Neural cell (in vitro differentiated cells): ENCODE data around the gene WFS1. TPM values are rescaled to one million over a fixed set of nuclear protein-coding genes. Genes with fewer than 3 reads are reported as not detected.

Experiments used
- H2AFZ ChIP-seq: fragments of 200-600, 300-800 bp; sonication (generic), shearing (Covaris generic); 2 replicates; pipeline ENCODE4 v1.6.0; 2014; ENCODE audit warnings: low read depth, mild to moderate bottlenecking, antibody characterized with exemption, low read length, moderate library complexity
- H3F3A ChIP-seq: fragments of 200-600 bp; shearing (Covaris generic); 2 replicates; pipeline ENCODE4 v1.6.1; 2016; ENCODE audit warnings: mild to moderate bottlenecking, moderate library complexity, mixed read lengths, antibody characterized with exemption, low read length; ENCODE audit not compliant: insufficient read depth, poor library complexity, severe bottlenecking
- H3K27ac ChIP-seq: fragments of 200-600, 300-800 bp; sonication (generic), shearing (Covaris generic); 2 replicates; pipeline ENCODE4 v1.5.1; 2014; ENCODE audit warnings: mild to moderate bottlenecking, low read length, moderate library complexity
- H3K27me3 ChIP-seq: fragments of 300-800, 200-600 bp; sonication (generic), shearing (Covaris generic); 2 replicates; pipeline ENCODE4 v1.6.0; 2014; ENCODE audit warnings: mild to moderate bottlenecking, low read depth, low read length, moderate library complexity; ENCODE audit not compliant: insufficient read depth
- H3K36me3 ChIP-seq: fragments of 300-800, 200-600 bp; sonication (generic), shearing (Covaris generic); 2 replicates; pipeline ENCODE4 v1.5.1; 2014; ENCODE audit warnings: mild to moderate bottlenecking, antibody characterized with exemption, low read length, moderate library complexity; ENCODE audit not compliant: insufficient read depth
- H3K4me2 ChIP-seq: fragments of 300-800, 200-600 bp; sonication (generic), shearing (Covaris generic); 2 replicates; pipeline ENCODE4 v1.6.0; 2014; ENCODE audit warnings: mild to moderate bottlenecking, low read length
- H3K4me3 ChIP-seq: fragments of 300-800, 200-600 bp; sonication (generic), shearing (Covaris generic); 2 replicates; pipeline ENCODE4 v1.5.1; 2014; ENCODE audit warnings: mild to moderate bottlenecking, low read length, moderate library complexity
- H3K79me2 ChIP-seq: fragments of 200-600 bp; shearing (Covaris generic); replicated peaks from 2 replicates; pipeline ENCODE4 v1.6.0; 2014; ENCODE audit warnings: mild to moderate bottlenecking, low read length, moderate library complexity; ENCODE audit not compliant: insufficient read depth
- H3K9ac ChIP-seq: fragments of 300-800, 200-600 bp; sonication (generic), shearing (Covaris generic); 2 replicates; pipeline ENCODE4 v1.6.1; 2016; ENCODE audit warnings: mild to moderate bottlenecking, low read length, mixed read lengths
- H3K9me2 ChIP-seq: fragments of 200-600 bp; shearing (Covaris generic); 2 replicates; pipeline ENCODE4 v1.6.1; 2016; ENCODE audit warnings: mild to moderate bottlenecking, low read length, mixed read lengths; ENCODE audit not compliant: insufficient read depth
- H3K9me3 ChIP-seq: fragments of 200-600, 300-800 bp; sonication (generic), shearing (Covaris generic); 2 replicates; pipeline ENCODE4 v1.6.1; 2016; ENCODE audit warnings: mild to moderate bottlenecking, mixed run types, low read length, moderate library complexity, mixed read lengths
- H4K20me1 ChIP-seq: fragments of 200-600 bp; shearing (Covaris generic); 2 replicates; pipeline ENCODE4 v1.6.1; 2016; ENCODE audit warnings: mild to moderate bottlenecking, mixed run types; ENCODE audit not compliant: insufficient read depth
- CTCF ChIP-seq: fragments of 450-650 bp; IDR thresholded peaks from 2 replicates; pipeline ENCODE4 v1.5.1; 2014; ENCODE audit warnings: antibody characterized with exemption, mild to moderate bottlenecking, moderate library complexity; ENCODE audit not compliant: poor library complexity, severe bottlenecking
- EP300 ChIP-seq: fragments of 450-650 bp; conservative IDR thresholded peaks from 2 replicates; pipeline ENCODE4 v1.6.1; 2014; ENCODE audit warnings: antibody characterized with exemption, mild to moderate bottlenecking, moderate library complexity; ENCODE audit not compliant: poor library complexity, severe bottlenecking
- EZH2 ChIP-seq: fragments of 200-600, 300-800 bp; shearing (Covaris generic), sonication (generic); IDR thresholded peaks from 2 replicates; pipeline ENCODE4 v1.6.1; 2014; ENCODE audit warnings: antibody characterized with exemption, low read length, borderline replicate concordance, mild to moderate bottlenecking; ENCODE audit not compliant: insufficient read depth, poor library complexity, severe bottlenecking
- MXI1 ChIP-seq: fragments of 450-650 bp; conservative IDR thresholded peaks from 2 replicates; pipeline ENCODE4 v1.6.1; 2014; ENCODE audit warnings: antibody characterized with exemption, mild to moderate bottlenecking; ENCODE audit not compliant: poor library complexity, severe bottlenecking
- POLR2AphosphoS5 ChIP-seq: IDR thresholded peaks from 2 replicates; pipeline ENCODE4 v1.6.1; 2012
- RAD21 ChIP-seq: fragments of 450-650 bp; conservative IDR thresholded peaks from 2 replicates; pipeline ENCODE4 v1.6.1; 2014; ENCODE audit warnings: antibody characterized with exemption, mild to moderate bottlenecking, moderate library complexity
- SMC3 ChIP-seq: fragments of 450-650 bp; conservative IDR thresholded peaks from 2 replicates; pipeline ENCODE4 v1.6.1; 2014; ENCODE audit warnings: antibody characterized with exemption, mild to moderate bottlenecking, moderate library complexity; ENCODE audit not compliant: poor library complexity
- TAF1 ChIP-seq: IDR thresholded peaks from 2 replicates; pipeline ENCODE4 v1.6.1; 2012; ENCODE audit warnings: low read depth
- polyA plus RNA-seq: library from polyadenylated mRNA; depleted of rRNA; stranded (reverse); fragments of >200 nt; gene quantifications from 2 replicates; pipeline ENCODE4 v1.2.3, GENCODE V29; 2014
- TF ChIP-seq, protein P1 (sequence below): IDR thresholded peaks from 2 replicates; pipeline ENCODE4 v1.6.1; 2012; ENCODE audit warnings: borderline replicate concordance

WFS1 gene
- polyA plus RNA-seq, 1 donor from 2014 or later, result 4.5 TPM

- Histone ChIP-seq H3K27me3 (no peaks in the 10 kb centered on the region), H3F3A (no peaks in the 10 kb centered on the region), H3K79me2 (no peaks in the 10 kb centered on the region), H3K27ac (no peak overlapping the region), H3K9me3 (no peaks in the 10 kb centered on the region), H3K9me2 (no peaks in the 10 kb centered on the region), H3K36me3 (no peaks in the 10 kb centered on the region), H4K20me1 (no peaks in the 10 kb centered on the region), H2AFZ (no peak overlapping the region), H3K9ac (no peak overlapping the region), H3K4me3 (no peak overlapping the region), H3K4me2 (no peak overlapping the region)
- no peak for TF ChIP-seq TAF1
- TF ChIP-seq EP300, result no peak
- no peak for TF ChIP-seq EZH2
- no peak for TF ChIP-seq POLR2AphosphoS5
- TF ChIP-seq, protein P1, sequence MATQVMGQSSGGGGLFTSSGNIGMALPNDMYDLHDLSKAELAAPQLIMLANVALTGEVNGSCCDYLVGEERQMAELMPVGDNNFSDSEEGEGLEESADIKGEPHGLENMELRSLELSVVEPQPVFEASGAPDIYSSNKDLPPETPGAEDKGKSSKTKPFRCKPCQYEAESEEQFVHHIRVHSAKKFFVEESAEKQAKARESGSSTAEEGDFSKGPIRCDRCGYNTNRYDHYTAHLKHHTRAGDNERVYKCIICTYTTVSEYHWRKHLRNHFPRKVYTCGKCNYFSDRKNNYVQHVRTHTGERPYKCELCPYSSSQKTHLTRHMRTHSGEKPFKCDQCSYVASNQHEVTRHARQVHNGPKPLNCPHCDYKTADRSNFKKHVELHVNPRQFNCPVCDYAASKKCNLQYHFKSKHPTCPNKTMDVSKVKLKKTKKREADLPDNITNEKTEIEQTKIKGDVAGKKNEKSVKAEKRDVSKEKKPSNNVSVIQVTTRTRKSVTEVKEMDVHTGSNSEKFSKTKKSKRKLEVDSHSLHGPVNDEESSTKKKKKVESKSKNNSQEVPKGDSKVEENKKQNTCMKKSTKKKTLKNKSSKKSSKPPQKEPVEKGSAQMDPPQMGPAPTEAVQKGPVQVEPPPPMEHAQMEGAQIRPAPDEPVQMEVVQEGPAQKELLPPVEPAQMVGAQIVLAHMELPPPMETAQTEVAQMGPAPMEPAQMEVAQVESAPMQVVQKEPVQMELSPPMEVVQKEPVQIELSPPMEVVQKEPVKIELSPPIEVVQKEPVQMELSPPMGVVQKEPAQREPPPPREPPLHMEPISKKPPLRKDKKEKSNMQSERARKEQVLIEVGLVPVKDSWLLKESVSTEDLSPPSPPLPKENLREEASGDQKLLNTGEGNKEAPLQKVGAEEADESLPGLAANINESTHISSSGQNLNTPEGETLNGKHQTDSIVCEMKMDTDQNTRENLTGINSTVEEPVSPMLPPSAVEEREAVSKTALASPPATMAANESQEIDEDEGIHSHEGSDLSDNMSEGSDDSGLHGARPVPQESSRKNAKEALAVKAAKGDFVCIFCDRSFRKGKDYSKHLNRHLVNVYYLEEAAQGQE, result no peak
- TF ChIP-seq SMC3, result no peak
- TF ChIP-seq CTCF, result no peak
- TF ChIP-seq MXI1, result no peak
- TF ChIP-seq RAD21, result no peak
Observed at GRCh38 chr4:6228158-6229067, 41.2 kb upstream of the WFS1 start.

DNA sequence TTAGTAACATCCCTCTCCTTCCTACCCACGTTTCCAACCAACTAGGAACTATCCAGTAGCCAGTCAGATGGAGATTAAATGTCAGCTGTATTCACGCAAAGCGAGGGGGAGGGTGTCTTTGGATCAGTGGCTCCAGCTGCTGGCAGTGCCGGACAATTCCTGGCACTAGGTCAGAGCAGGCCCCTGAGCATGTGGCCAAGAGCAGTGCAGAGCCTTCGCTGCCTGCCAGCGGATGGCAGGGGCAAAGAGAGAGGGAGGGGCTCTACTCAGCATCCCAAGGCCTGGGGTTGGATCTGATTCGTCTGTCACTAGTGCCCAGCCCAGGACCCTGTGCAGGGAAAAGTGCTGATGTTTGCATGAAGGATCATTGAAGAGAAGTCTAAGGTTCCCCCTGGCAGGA, 40.6 kb upstream of the WFS1 start:
- H4K20me1 ChIP-seq, result no peaks in the 10 kb centered on the region
- no peak for TF ChIP-seq SMC3
- TF ChIP-seq MXI1, result no peak
- no peak for TF ChIP-seq EZH2
- TF ChIP-seq TAF1, result no peak
- no peak for TF ChIP-seq EP300
- no peak for TF ChIP-seq RAD21
- TF ChIP-seq, protein P1, result no peak
- no peak for TF ChIP-seq CTCF
- TF ChIP-seq POLR2AphosphoS5, result no peak
- H2AFZ ChIP-seq, result no peak overlapping the region
- no peak overlapping the region for H3K9ac ChIP-seq
- no peaks in the 10 kb centered on the region for H3K36me3 ChIP-seq
- H3K9me3 ChIP-seq, result no peaks in the 10 kb centered on the region
- no peak overlapping the region for H3K27ac ChIP-seq
- H3K9me2 ChIP-seq, result no peaks in the 10 kb centered on the region
- no peak overlapping the region for H3K4me3 ChIP-seq
- no peaks in the 10 kb centered on the region for H3F3A ChIP-seq
- H3K4me2 ChIP-seq, result no peak overlapping the region
- no peaks in the 10 kb centered on the region for H3K27me3 ChIP-seq
- H3K79me2 ChIP-seq, result no peaks in the 10 kb centered on the region
